Measurements from ENCODE around the gene BACE1.
"Not testable (repeated sequence)": the region's sequence is repeated elsewhere in the genome, so short reads cannot be mapped to it uniquely, and the experiment has no call there.

BACE1 gene

DNA sequence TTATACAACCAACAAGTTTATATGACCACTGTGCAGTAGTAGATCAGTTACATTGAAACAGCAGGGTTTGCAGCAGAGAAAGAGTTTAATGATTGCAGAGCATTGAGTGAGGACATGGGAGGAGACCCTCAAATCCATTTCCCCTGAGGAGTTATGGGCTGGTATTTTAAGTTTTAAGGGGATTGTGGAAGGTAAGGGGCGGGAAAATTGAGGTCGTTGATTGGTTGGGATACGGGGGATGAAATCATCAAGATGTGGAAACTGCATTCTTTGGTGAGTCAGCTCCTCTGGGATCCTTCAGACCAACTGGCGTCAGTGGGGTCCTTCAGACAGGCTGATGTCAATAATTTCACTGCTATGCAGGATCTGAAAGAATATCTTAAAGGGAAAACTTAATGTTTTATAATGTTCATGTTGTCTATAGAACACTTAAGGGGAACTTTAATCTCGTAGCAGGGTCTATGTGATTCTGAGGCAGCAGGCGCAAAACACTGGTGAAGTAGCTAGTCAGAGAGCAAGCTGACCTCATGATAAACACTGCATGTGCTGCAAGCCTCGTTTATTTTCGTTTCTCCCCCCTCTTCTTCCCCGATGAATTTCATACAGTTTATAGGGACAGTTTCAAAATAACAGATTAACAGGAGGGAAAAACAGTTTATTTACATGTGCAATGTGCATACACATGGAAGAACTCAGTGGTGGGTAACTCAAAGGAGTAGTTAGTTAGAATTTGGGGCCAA, 42.3 kb downstream of the BACE1 start:
- Histone ChIP-seq H3K4me3 (ENCODE audit: low read depth, low read length) (no peak overlapping the region), H2AFZ (no peak overlapping the region), H3K36me3 (ENCODE audit: control insufficient read depth, insufficient read depth, low read length) (no peaks in the 10 kb centered on the region), H3K9me3 (ENCODE audit: control insufficient read depth, low read length) (no peaks in the 10 kb centered on the region), H3K9ac (no peak overlapping the region), H3K79me2 (no peaks in the 10 kb centered on the region), H3K27me3 (ENCODE audit: control insufficient read depth, insufficient read depth, low read length) (no peaks in the 10 kb centered on the region), H3K4me2 (ENCODE audit: low read length) (no peak overlapping the region), H3K4me1 (no peaks in the 10 kb centered on the region), H3K27ac (no peak overlapping the region)
- TF ChIP-seq, protein P1, sequence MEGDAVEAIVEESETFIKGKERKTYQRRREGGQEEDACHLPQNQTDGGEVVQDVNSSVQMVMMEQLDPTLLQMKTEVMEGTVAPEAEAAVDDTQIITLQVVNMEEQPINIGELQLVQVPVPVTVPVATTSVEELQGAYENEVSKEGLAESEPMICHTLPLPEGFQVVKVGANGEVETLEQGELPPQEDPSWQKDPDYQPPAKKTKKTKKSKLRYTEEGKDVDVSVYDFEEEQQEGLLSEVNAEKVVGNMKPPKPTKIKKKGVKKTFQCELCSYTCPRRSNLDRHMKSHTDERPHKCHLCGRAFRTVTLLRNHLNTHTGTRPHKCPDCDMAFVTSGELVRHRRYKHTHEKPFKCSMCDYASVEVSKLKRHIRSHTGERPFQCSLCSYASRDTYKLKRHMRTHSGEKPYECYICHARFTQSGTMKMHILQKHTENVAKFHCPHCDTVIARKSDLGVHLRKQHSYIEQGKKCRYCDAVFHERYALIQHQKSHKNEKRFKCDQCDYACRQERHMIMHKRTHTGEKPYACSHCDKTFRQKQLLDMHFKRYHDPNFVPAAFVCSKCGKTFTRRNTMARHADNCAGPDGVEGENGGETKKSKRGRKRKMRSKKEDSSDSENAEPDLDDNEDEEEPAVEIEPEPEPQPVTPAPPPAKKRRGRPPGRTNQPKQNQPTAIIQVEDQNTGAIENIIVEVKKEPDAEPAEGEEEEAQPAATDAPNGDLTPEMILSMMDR (IDR thresholded peaks at IDR 0.05): no peak

DNA sequence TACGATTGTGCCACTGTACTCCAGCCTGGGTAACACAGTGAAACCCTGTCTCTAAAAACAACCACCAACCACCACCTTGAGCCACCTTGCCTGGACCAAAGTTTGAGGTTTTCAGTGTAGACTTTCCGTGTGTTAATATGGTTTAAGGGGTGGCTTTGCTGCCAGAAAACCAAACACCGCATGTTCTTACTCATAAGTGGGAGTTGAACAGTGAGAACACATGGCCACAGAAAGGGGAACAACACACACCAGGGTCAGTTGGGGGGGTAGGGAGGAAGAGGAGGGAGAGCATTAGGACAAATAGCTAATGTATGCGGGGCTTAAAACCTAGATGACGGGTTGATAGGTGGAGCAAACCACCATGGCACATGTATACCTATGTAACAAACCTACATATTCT, 43.9 kb downstream of the BACE1 start:
- not testable (repeated sequence) for H2AFZ ChIP-seq; H3K4me3 ChIP-seq (ENCODE audit: low read depth, low read length); H3K9ac ChIP-seq; H3K9me3 ChIP-seq (ENCODE audit: control insufficient read depth, low read length); H3K27ac ChIP-seq; H3K36me3 ChIP-seq (ENCODE audit: control insufficient read depth, insufficient read depth, low read length); H3K4me2 ChIP-seq (ENCODE audit: low read length); H3K79me2 ChIP-seq; H3K27me3 ChIP-seq (ENCODE audit: control insufficient read depth, insufficient read depth, low read length); H3K4me1 ChIP-seq

DNA sequence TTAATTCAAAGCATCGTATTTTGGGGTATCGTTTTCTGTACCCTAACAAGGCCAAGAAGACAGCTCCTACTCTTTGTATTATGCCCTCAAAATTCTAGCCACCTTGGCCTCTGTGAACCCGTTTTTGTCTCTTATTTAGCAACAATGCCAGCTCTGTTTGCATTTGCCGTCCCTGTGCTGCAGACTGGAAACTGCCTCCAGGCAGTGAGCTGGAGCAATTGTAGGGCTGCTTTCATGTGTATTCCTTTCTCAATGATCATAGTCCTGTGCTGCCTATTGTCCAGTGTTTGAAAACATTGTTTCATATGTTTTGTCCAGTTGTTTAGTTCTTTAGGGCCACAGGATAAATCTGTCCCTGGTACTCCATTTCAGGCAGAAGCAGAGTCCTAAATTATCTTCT, 44.8 kb downstream of the BACE1 start:
- H3K9ac ChIP-seq: no peak overlapping the region
- H3K36me3 ChIP-seq (ENCODE audit: control insufficient read depth, insufficient read depth, low read length): no peaks in the 10 kb centered on the region
- no peak overlapping the region for H3K4me3 ChIP-seq (ENCODE audit: low read depth, low read length)
- H3K9me3 ChIP-seq (ENCODE audit: control insufficient read depth, low read length): no peaks in the 10 kb centered on the region
- H3K27ac ChIP-seq: no peak overlapping the region
- no peaks in the 10 kb centered on the region for H3K27me3 ChIP-seq (ENCODE audit: control insufficient read depth, insufficient read depth, low read length)
- no peak overlapping the region for H2AFZ ChIP-seq
- no peak overlapping the region for H3K4me2 ChIP-seq (ENCODE audit: low read length)
- H3K4me1 ChIP-seq: no peaks in the 10 kb centered on the region
- no peaks in the 10 kb centered on the region for H3K79me2 ChIP-seq
- TF ChIP-seq, protein P1 (IDR thresholded peaks at IDR 0.05): no peak

DNA sequence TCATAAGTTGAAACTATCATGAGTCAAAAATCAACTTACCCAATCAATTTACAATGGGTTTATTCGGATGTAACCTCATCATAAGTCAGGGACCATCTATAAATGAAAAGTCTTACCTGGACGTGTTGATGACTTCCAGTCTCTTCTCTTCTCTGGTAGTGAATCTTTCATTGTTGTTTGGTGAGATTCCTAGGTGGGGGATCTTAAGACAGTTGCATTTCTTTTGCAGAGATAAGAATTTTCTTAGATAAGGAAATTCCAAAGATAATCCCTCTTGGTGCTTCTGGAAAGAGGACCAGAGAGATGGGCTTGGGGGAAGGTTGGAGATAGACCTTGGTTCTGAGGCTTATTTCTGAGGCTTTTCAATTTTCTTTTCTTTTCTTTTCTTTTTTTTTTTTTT, 46.2 kb downstream of the BACE1 start:
- no peaks in the 10 kb centered on the region for H3K27me3 ChIP-seq (ENCODE audit: control insufficient read depth, insufficient read depth, low read length)
- no peaks in the 10 kb centered on the region for H3K36me3 ChIP-seq (ENCODE audit: control insufficient read depth, insufficient read depth, low read length)
- H3K4me2 ChIP-seq (ENCODE audit: low read length): no peak overlapping the region
- no peak overlapping the region for H3K9ac ChIP-seq
- no peak overlapping the region for H3K4me3 ChIP-seq (ENCODE audit: low read depth, low read length)
- H3K79me2 ChIP-seq: no peaks in the 10 kb centered on the region
- H3K4me1 ChIP-seq: no peaks in the 10 kb centered on the region
- TF ChIP-seq, protein P1 (IDR thresholded peaks at IDR 0.05): no peak
- H2AFZ ChIP-seq: no peak overlapping the region
- H3K9me3 ChIP-seq (ENCODE audit: control insufficient read depth, low read length): no peaks in the 10 kb centered on the region
- H3K27ac ChIP-seq: no peak overlapping the region

DNA sequence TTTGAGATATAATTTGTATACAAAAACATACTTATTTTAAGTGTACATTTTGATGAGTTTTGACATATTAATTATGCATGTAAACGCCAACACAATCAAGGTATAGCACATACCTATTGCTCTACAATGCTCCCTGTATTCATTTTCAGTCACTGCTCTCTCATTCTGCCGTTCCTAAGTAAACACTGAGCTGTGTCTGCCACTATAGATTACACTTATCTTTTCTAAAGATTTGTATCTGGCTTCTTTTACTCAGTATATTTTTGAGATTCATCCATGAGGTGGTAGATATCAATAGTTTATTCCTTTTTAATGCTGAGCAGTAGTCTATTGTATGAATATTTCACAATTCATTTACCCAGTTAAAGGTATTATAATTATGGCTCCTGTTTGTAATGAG, 50.3 kb downstream of the BACE1 start:
- TF ChIP-seq, protein P1 (IDR thresholded peaks at IDR 0.05): no peak
- H3K36me3 ChIP-seq (ENCODE audit: control insufficient read depth, insufficient read depth, low read length): no peaks in the 10 kb centered on the region
- H2AFZ ChIP-seq: no peak overlapping the region
- no peak overlapping the region for H3K9ac ChIP-seq
- no peak overlapping the region for H3K4me2 ChIP-seq (ENCODE audit: low read length)
- no peak overlapping the region for H3K27ac ChIP-seq
- no peaks in the 10 kb centered on the region for H3K27me3 ChIP-seq (ENCODE audit: control insufficient read depth, insufficient read depth, low read length)
- H3K9me3 ChIP-seq (ENCODE audit: control insufficient read depth, low read length): no peaks in the 10 kb centered on the region
- no peaks in the 10 kb centered on the region for H3K79me2 ChIP-seq
- H3K4me1 ChIP-seq: no peaks in the 10 kb centered on the region
- no peak overlapping the region for H3K4me3 ChIP-seq (ENCODE audit: low read depth, low read length)

DNA sequence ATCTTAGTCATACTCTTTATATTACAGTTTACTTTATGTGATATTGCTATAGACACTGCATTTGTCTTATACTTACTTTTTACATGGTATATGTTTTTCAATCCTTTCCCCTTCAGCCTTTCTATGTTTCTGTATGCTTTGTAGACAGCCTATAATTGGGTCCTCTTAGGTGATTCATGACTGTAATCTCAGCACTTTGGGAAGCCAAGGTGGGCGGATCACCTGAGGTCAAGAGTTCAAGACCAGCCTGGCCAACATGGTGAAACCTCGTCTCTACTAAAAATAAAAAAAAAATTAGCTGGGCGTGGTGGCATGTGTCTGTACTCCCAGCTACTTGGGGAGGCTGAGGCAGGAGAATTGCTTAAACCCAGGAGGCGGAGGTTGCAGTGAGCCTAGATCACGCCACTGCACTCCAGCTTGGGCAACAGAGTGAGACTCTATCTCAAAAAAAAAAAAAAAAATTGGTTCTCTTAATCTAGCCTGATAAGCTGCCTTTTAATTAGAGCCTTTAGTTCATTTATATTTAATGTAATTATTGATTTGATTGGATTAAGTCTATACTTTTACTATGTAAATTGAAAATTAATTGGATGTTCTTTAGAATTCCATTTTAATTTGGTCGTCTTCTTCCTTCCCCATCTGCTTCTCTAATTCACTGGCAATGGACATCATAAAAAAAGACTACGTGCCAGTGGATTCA, 51.3 kb downstream of the BACE1 start:
- not testable (repeated sequence) for H3K36me3 ChIP-seq (ENCODE audit: control insufficient read depth, insufficient read depth, low read length); H3K9ac ChIP-seq; H3K79me2 ChIP-seq; H3K27me3 ChIP-seq (ENCODE audit: control insufficient read depth, insufficient read depth, low read length); H3K4me2 ChIP-seq (ENCODE audit: low read length); H2AFZ ChIP-seq; H3K27ac ChIP-seq; H3K9me3 ChIP-seq (ENCODE audit: control insufficient read depth, low read length); H3K4me3 ChIP-seq (ENCODE audit: low read depth, low read length); H3K4me1 ChIP-seq
